ENCODE results near the gene ZBTB16.

DNA sequence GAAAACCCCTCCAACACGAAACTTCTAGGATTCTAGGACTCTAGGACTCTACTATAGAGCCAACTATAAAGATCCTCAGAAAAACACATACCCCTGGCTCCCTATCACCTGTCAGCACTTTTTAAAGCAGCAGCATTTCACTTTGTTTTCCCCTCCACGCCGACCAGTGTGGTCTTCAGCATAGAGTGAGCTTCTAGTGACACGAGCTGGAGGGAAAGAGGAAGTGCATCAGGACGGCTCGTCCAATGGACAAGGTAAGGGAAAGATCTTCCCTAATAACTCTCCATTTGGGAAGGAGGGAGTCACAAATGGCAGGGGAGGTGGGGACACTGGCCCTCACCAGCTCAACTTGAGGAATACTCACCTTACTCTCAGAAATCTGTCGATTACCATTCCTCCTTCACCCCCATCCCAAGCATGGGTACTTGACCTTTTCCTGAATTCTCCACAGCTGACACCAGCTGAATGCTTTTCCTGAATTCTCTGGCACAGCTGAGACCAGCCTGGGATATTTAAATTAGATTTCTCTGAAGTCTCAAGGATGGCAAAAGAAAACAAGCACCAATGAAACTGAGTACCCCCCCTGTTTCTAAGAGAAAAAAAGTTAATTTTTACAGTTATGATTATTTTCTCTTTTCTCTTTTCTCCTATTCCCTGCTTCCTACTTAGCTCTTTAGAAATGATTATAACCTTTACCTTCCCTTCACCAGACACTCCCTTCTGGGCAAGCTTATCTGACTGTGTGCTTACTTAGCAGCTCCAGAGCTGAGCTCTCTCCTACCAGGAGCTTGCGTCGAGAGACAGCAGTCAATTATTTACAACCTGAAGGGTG lies 203.4 kb downstream of the ZBTB16 start:
- TF ChIP-seq, protein P1, sequence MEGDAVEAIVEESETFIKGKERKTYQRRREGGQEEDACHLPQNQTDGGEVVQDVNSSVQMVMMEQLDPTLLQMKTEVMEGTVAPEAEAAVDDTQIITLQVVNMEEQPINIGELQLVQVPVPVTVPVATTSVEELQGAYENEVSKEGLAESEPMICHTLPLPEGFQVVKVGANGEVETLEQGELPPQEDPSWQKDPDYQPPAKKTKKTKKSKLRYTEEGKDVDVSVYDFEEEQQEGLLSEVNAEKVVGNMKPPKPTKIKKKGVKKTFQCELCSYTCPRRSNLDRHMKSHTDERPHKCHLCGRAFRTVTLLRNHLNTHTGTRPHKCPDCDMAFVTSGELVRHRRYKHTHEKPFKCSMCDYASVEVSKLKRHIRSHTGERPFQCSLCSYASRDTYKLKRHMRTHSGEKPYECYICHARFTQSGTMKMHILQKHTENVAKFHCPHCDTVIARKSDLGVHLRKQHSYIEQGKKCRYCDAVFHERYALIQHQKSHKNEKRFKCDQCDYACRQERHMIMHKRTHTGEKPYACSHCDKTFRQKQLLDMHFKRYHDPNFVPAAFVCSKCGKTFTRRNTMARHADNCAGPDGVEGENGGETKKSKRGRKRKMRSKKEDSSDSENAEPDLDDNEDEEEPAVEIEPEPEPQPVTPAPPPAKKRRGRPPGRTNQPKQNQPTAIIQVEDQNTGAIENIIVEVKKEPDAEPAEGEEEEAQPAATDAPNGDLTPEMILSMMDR (IDR thresholded peaks at IDR 0.05; ENCODE audit: low read depth, low read length), result peak; percentile 81
- no peak for TF ChIP-seq POLR2A (IDR thresholded peaks at IDR 0.05; ENCODE audit: extremely low read depth, insufficient read length)

All from NB4 (cell line).